K562 (cell line): ENCODE data around the gene JAKMIP1.

Source experiments
- CTCF ChIP-seq, 3 experiments: IDR thresholded peaks in 2 of 3; conservative IDR thresholded peaks in 1 of 3; 2 replicates each; pipeline ENCODE4 v1.5.1; 2011 to 2012; ENCODE audit warnings: low read length in 3 of 3, mild to moderate bottlenecking in 3 of 3, control low read depth in 2 of 3, improper control_type of control experiment in 1 of 3, inconsistent platforms in 1 of 3, low read depth in 1 of 3, mixed read lengths in 1 of 3, moderate library complexity in 1 of 3; ENCODE audit not compliant: insufficient read depth in 2 of 3
- RAD21 ChIP-seq, 2 experiments: fragments of 250-450 bp in 1 of 2; fragments of 450-650 bp in 1 of 2; sonication (Bioruptor Pico) in 1 of 2; formaldehyde crosslinking in 1 of 2; IDR thresholded peaks in 1 of 2; conservative IDR thresholded peaks in 1 of 2; 2 replicates each; pipeline versions ENCODE4 v1.4.0 to v1.8.0; 2020 to 2022; ENCODE audit warnings: mild to moderate bottlenecking in 2 of 2, moderate library complexity in 1 of 2
- RBM17 ChIP-seq: fragments of 200-400 bp; formaldehyde crosslinking; IDR thresholded peaks from 2 replicates; pipeline ENCODE4 v1.6.1; 2017; ENCODE audit warnings: low read depth, mild to moderate bottlenecking, low read length, borderline replicate concordance
- RBM22 ChIP-seq: fragments of 200-400 bp; formaldehyde crosslinking; IDR thresholded peaks from 2 replicates; pipeline ENCODE4 v1.6.1; 2018; ENCODE audit warnings: low read length, low read depth; ENCODE audit not compliant: poor library complexity, severe bottlenecking
- ZNF282 ChIP-seq: sonication (generic); formaldehyde crosslinking; IDR thresholded peaks from 2 replicates; pipeline ENCODE4 v1.8.1; 2023; ENCODE audit warnings: missing genetic modification reagents

GRCh38 chr4:6248394-6248793 lies 48.0 kb upstream of the JAKMIP1 start:
- TF ChIP-seq RBM22 (no peak), CTCF (IDR thresholded peaks at IDR 0.05 in 2 of 3, conservative IDR thresholded peaks at IDR 0.05 in 1 of 3; ENCODE audit: insufficient read depth in 2 of 3, low read depth in 1 of 3, low read length in 3 of 3) (no peak), ZNF282 (CRISPR knock-in tag) (no peak), RBM17 (no peak), RAD21 (CRISPR knock-in tag; conservative IDR thresholded peaks at IDR 0.05 in 1 of 2, IDR thresholded peaks at IDR 0.05 in 1 of 2) (no peak)
